ENCODE results near the gene PARP4. TPM values are rescaled to one million over a fixed set of nuclear protein-coding genes. Genes with fewer than 3 reads are reported as not detected.

Gene PARP4
- 48.7 and 58.0 TPM in 2 replicates for total RNA-seq

DNA sequence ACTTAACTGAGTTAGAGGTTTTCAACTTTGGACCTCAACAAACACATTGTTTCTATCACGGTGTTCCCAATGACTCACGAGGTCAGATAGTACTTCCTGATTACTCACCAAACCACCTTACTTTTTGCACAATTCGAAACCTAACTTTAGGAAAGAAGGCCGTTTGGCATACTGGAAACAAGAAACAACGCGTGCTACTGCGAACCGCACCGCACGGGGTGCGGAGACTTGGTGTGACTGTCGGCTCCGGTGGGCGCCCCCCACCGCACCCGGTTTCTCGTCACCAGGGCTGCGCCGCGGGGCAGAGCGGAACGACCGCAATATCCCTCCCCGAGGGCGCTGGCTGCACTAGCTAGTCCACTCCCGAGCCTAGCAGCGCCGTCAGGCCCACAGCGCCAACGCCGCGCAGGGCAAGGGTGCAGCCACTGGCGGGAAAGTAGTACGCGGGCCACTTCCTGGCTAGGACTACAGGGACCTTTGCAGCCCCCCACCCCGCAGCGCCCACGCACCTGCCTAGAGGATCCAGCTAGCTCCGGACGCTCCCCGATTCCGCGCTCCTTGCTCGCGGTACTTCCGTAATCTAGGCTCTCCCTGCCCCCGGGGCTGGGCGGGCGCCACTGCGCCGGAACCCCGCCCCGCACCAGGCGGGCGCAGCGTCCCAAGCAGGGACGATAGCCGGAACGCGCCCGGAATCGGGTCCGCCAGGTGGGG, at the start of gene PARP4:
PARP4 (minus strand) TSS at position 582 of the 711 bp plus-strand sequence. CDS start 9,002 bp downstream, outside the sequence.

Other genes with a start within 250 kb of the PARP4 start
- not detected in 2 replicates for gene C1QTNF9, start 203.2 kb downstream of the PARP4 start, total RNA-seq
- gene ATP12A, start 167.6 kb upstream of the PARP4 start, total RNA-seq: 0.39 and 0.43 TPM in 2 replicates

All from placental epithelial cell (primary cell).